Ovary (tissue), 3 donors: ENCODE measurements around the gene ADM.

ENCODE experiments used
- CTCF ChIP-seq, 3 donors: fragments of 450-650 bp in 2 of 3; fragments of 200-600 bp in 1 of 3; IDR thresholded peaks; one replicate each; pipeline versions ENCODE4 v1.5.1 to v1.8.0; 2016 to 2022; ENCODE audit warnings: antibody characterized with exemption in 3 of 3, mild to moderate bottlenecking in 1 of 3
- POLR2A ChIP-seq: fragments of 450-650 bp; IDR thresholded peaks from one replicate; pipeline ENCODE4 v1.6.1; 2017; ENCODE audit warnings: antibody characterized with exemption, mild to moderate bottlenecking, moderate library complexity
- donor health status: DM: no; HTN: no; CAD: no.

- TF ChIP-seq CTCF (IDR thresholded peaks at IDR 0.05) (no peak), POLR2A (no peak)
Measured at GRCh38 chr11:10331548-10332289, 26.8 kb downstream of the ADM start.
